ENCODE results near the gene NDUFAF3.

- TF ChIP-seq CTCF (IDR thresholded peaks at IDR 0.05), result no peak
- TF ChIP-seq POLR2AphosphoS5 (IDR thresholded peaks at IDR 0.05), result no peak
- no peak for TF ChIP-seq POLR2A (IDR thresholded peaks at IDR 0.05)
These were observed 12.7 kb downstream of the NDUFAF3 start for GRCh38 chr3:49034650-49035049.

All from prostate gland (tissue), 2 donors.